ENCODE results near the gene FGGY. TPM values are rescaled to one million over a fixed set of nuclear protein-coding genes. Genes with fewer than 3 reads are reported as not detected.
"Not testable (repeated sequence)": the region's sequence is repeated elsewhere in the genome, so short reads cannot be mapped to it uniquely, and the experiment has no call there.

FGGY gene
- total and polyA plus RNA-seq, 2 donors = 16.6 to 36.9 TPM

GRCh38 chr1:59465478-59465877 lies 168.6 kb downstream of the FGGY start:
- H3K36me3 ChIP-seq (ENCODE audit: insufficient read depth); DNase-seq (ENCODE audit: extremely low spot score); H3K4me3 ChIP-seq (ENCODE audit: low read depth, low read length); H3K27ac ChIP-seq (ENCODE audit: low read depth); H3K4me1 ChIP-seq (ENCODE audit: insufficient read depth): not testable (repeated sequence)

GRCh38 chr1:59468828-59469428 lies 172.0 kb downstream of the FGGY start:
- 98% methylated on average over 1 of the region's 1 CpG for WGBS
- Histone ChIP-seq H3K4me1 (ENCODE audit: insufficient read depth) (no peaks in the 10 kb centered on the region), H3K27ac (ENCODE audit: low read depth) (no peak overlapping the region), H3K4me3 (ENCODE audit: low read depth, low read length) (no peak overlapping the region), H3K36me3 (ENCODE audit: insufficient read depth) (no peaks in the 10 kb centered on the region)
- no peak for DNase-seq (ENCODE audit: extremely low spot score)

- H3K4me3 ChIP-seq (ENCODE audit: low read depth, low read length); H3K27ac ChIP-seq (ENCODE audit: low read depth); H3K36me3 ChIP-seq (ENCODE audit: insufficient read depth); DNase-seq (ENCODE audit: extremely low spot score); H3K4me1 ChIP-seq (ENCODE audit: insufficient read depth): not testable (repeated sequence)
- WGBS = 96% methylated on average over 43 of the region's 43 CpGs
Observed at GRCh38 chr1:59471991-59472570, 175.2 kb downstream of the FGGY start.

- no peak overlapping the region for H3K4me3 ChIP-seq (ENCODE audit: low read depth, low read length)
- 97% methylated on average over 3 of the region's 3 CpGs for WGBS
- H3K27ac ChIP-seq (ENCODE audit: low read depth) = no peak overlapping the region
- no peaks in the 10 kb centered on the region for H3K36me3 ChIP-seq (ENCODE audit: insufficient read depth)
- no peak for DNase-seq (ENCODE audit: extremely low spot score)
- no peaks in the 10 kb centered on the region for H3K4me1 ChIP-seq (ENCODE audit: insufficient read depth)
Observed at GRCh38 chr1:59473831-59474230, 176.9 kb downstream of the FGGY start.

- no peak overlapping the region for H3K27ac ChIP-seq (ENCODE audit: low read depth)
Observed at GRCh38 chr1:59474496-59474895, 177.6 kb downstream of the FGGY start.

GRCh38 chr1:59475737-59476136 lies 178.8 kb downstream of the FGGY start:
- H3K27ac ChIP-seq (ENCODE audit: low read depth) = no peak overlapping the region
- H3K4me3 ChIP-seq (ENCODE audit: low read depth, low read length) = no peak overlapping the region
- WGBS = 75% methylated on average over 4 of the region's 4 CpGs
- H3K36me3 ChIP-seq (ENCODE audit: insufficient read depth) = no peaks in the 10 kb centered on the region
- H3K4me1 ChIP-seq (ENCODE audit: insufficient read depth) = no peaks in the 10 kb centered on the region
- DNase-seq (ENCODE audit: extremely low spot score) = no peak

More at GRCh38 chr1:59474496-59474895, 177.6 kb downstream of the FGGY start:
- WGBS = 94% methylated on average over 2 of the region's 2 CpGs
- no peaks in the 10 kb centered on the region for H3K4me1 ChIP-seq (ENCODE audit: insufficient read depth)
- H3K36me3 ChIP-seq (ENCODE audit: insufficient read depth) = no peaks in the 10 kb centered on the region
- DNase-seq (ENCODE audit: extremely low spot score) = no peak
- H3K4me3 ChIP-seq (ENCODE audit: low read depth, low read length) = no peak overlapping the region

- H3K4me1 ChIP-seq (ENCODE audit: insufficient read depth) = no peaks in the 10 kb centered on the region
- H3K4me3 ChIP-seq (ENCODE audit: low read depth, low read length) = no peak overlapping the region
- WGBS = 94% methylated on average over 6 of the region's 6 CpGs
- no peak overlapping the region for H3K27ac ChIP-seq (ENCODE audit: low read depth)
- H3K36me3 ChIP-seq (ENCODE audit: insufficient read depth) = no peaks in the 10 kb centered on the region
- DNase-seq (ENCODE audit: extremely low spot score) = no peak
Observed at GRCh38 chr1:59477286-59477685, 180.4 kb downstream of the FGGY start.

- 90% methylated on average over 4 of the region's 4 CpGs for WGBS
- Histone ChIP-seq H3K36me3 (ENCODE audit: insufficient read depth) (no peaks in the 10 kb centered on the region), H3K4me3 (ENCODE audit: low read depth, low read length) (no peak overlapping the region), H3K4me1 (ENCODE audit: insufficient read depth) (no peaks in the 10 kb centered on the region), H3K27ac (ENCODE audit: low read depth) (no peak overlapping the region)
- DNase-seq (ENCODE audit: extremely low spot score) = no peak
Observed at GRCh38 chr1:59477867-59478266, 181.0 kb downstream of the FGGY start.

- WGBS = 80% methylated on average over 2 of the region's 2 CpGs
- DNase-seq (ENCODE audit: extremely low spot score) = no peak
- Histone ChIP-seq H3K36me3 (ENCODE audit: insufficient read depth) (no peaks in the 10 kb centered on the region), H3K4me1 (ENCODE audit: insufficient read depth) (no peaks in the 10 kb centered on the region), H3K4me3 (ENCODE audit: low read depth, low read length) (no peak overlapping the region), H3K27ac (ENCODE audit: low read depth) (no peak overlapping the region)
Observed at GRCh38 chr1:59478822-59479221, 181.9 kb downstream of the FGGY start.

GRCh38 chr1:59480188-59480888 lies 183.4 kb downstream of the FGGY start:
- Histone ChIP-seq H3K27ac (ENCODE audit: low read depth) (no peak overlapping the region), H3K4me3 (ENCODE audit: low read depth, low read length) (no peak overlapping the region), H3K36me3 (ENCODE audit: insufficient read depth) (no peaks in the 10 kb centered on the region), H3K4me1 (ENCODE audit: insufficient read depth) (no peaks in the 10 kb centered on the region)
- WGBS = 93% methylated on average over 7 of the region's 7 CpGs
- DNase-seq (ENCODE audit: extremely low spot score) = no peak

GRCh38 chr1:59481881-59482505 lies 185.1 kb downstream of the FGGY start:
- 45% methylated on average over 3 of the region's 3 CpGs for WGBS
- no peak for DNase-seq (ENCODE audit: extremely low spot score)
- H3K4me3 ChIP-seq (ENCODE audit: low read depth, low read length) = no peak overlapping the region
- H3K36me3 ChIP-seq (ENCODE audit: insufficient read depth) = no peaks in the 10 kb centered on the region
- no peak overlapping the region for H3K27ac ChIP-seq (ENCODE audit: low read depth)
- H3K4me1 ChIP-seq (ENCODE audit: insufficient read depth) = peaks cover under 1% of the 10 kb centered on the region

GRCh38 chr1:59482986-59483385 lies 186.1 kb downstream of the FGGY start:
- 94% methylated on average over 1 of the region's 1 CpG for WGBS
- H3K4me3 ChIP-seq (ENCODE audit: low read depth, low read length) = no peak overlapping the region
- no peak for DNase-seq (ENCODE audit: extremely low spot score)
- no peak overlapping the region for H3K27ac ChIP-seq (ENCODE audit: low read depth)
- H3K36me3 ChIP-seq (ENCODE audit: insufficient read depth) = no peaks in the 10 kb centered on the region
- H3K4me1 ChIP-seq (ENCODE audit: insufficient read depth) = peaks cover 2% of the 10 kb centered on the region

- Histone ChIP-seq H3K27ac (ENCODE audit: low read depth) (no peak overlapping the region), H3K4me1 (ENCODE audit: insufficient read depth) (peaks cover 2% of the 10 kb centered on the region), H3K36me3 (ENCODE audit: insufficient read depth) (no peaks in the 10 kb centered on the region), H3K4me3 (ENCODE audit: low read depth, low read length) (no peak overlapping the region)
- no peak for DNase-seq (ENCODE audit: extremely low spot score)
- WGBS = 15% methylated on average over 1 of the region's 1 CpG
Observed at GRCh38 chr1:59484096-59484495, 187.2 kb downstream of the FGGY start.

GRCh38 chr1:59485171-59485570 lies 188.3 kb downstream of the FGGY start:
- Histone ChIP-seq H3K36me3 (ENCODE audit: insufficient read depth) (no peaks in the 10 kb centered on the region), H3K4me1 (ENCODE audit: insufficient read depth) (peaks cover 2% of the 10 kb centered on the region), H3K4me3 (ENCODE audit: low read depth, low read length) (no peak overlapping the region), H3K27ac (ENCODE audit: low read depth) (no peak overlapping the region)
- no peak for DNase-seq (ENCODE audit: extremely low spot score)
- WGBS = 92% methylated on average over 2 of the region's 2 CpGs
